Superior temporal gyrus (tissue), 1 donor: Measurements from ENCODE around the gene MRPL49.

Experiments
- DNase-seq: peaks from one replicate; pipeline ENCODE4 v3.0.0-alpha.2; 2016; ENCODE audit errors: extremely low spot score

The MRPL49 gene

GRCh38 chr11:65121865-65122696, at the start of gene MRPL49, which contains the start of gene FAU:
Gene MRPL49 (plus strand): TSS chr11:65122321. CDS start chr11:65122347, 26 bp downstream.
Gene FAU (minus strand): TSS chr11:65122134. CDS start chr11:65121813, 321 bp downstream.
- peak; percentile 97 for DNase-seq

GRCh38 chr11:65072631-65072966, 49.5 kb upstream of the MRPL49 start:
- no peak for DNase-seq

GRCh38 chr11:65077451-65077850, 44.7 kb upstream of the MRPL49 start:
- no peak for DNase-seq

- DNase-seq = no peak
Observed at GRCh38 chr11:65078151-65078550, 44.0 kb upstream of the MRPL49 start.

- DNase-seq = no peak
Observed at GRCh38 chr11:65078786-65079342, 43.3 kb upstream of the MRPL49 start.

GRCh38 chr11:65083134-65083833, 38.8 kb upstream of the MRPL49 start:
- DNase-seq = no peak

- DNase-seq = peak; percentile 98
Observed at GRCh38 chr11:65083834-65084597, 38.1 kb upstream of the MRPL49 start, which contains the start of the genes CDCA5 and ZFPL1. Gene CDCA5 (minus strand): TSS chr11:65084040. CDS start chr11:65083978, 62 bp downstream. Gene ZFPL1 (plus strand): TSS chr11:65084222. CDS start chr11:65084699, 477 bp downstream.

GRCh38 chr11:65084598-65085375, 37.3 kb upstream of the MRPL49 start:
- no peak for DNase-seq

GRCh38 chr11:65085446-65085845, 36.7 kb upstream of the MRPL49 start:
- no peak for DNase-seq

- DNase-seq = no peak
Observed at GRCh38 chr11:65086809-65087208, 35.3 kb upstream of the MRPL49 start.

GRCh38 chr11:65087216-65087615, 34.9 kb upstream of the MRPL49 start:
- DNase-seq = no peak

GRCh38 chr11:65087827-65088226, 34.3 kb upstream of the MRPL49 start:
- no peak for DNase-seq

- DNase-seq = no peak
Observed at GRCh38 chr11:65089621-65090020, 32.5 kb upstream of the MRPL49 start.

GRCh38 chr11:65090628-65091027, 31.5 kb upstream of the MRPL49 start:
- peak; percentile 77 for DNase-seq

- no peak for DNase-seq
Observed at GRCh38 chr11:65095427-65095826, 26.7 kb upstream of the MRPL49 start.

GRCh38 chr11:65095974-65096806, 25.9 kb upstream of the MRPL49 start, which contains the start of gene VPS51:
Gene VPS51 (plus strand): TSS chr11:65096214. CDS start chr11:65096251, 37 bp downstream.
- peak; percentile 92 for DNase-seq

- no peak for DNase-seq
Observed at GRCh38 chr11:65096926-65097325, 25.2 kb upstream of the MRPL49 start.

- no peak for DNase-seq
Observed at GRCh38 chr11:65100674-65101350, 21.3 kb upstream of the MRPL49 start.
